LNCAP (cell line): Measurements from ENCODE around the gene ENOSF1.

Experiments used
- TF ChIP-seq, protein P1 (sequence below): fragments of 450-650 bp; IDR thresholded peaks from 2 replicates; pipeline ENCODE4 v1.5.1; 2017; ENCODE audit warnings: mild to moderate bottlenecking

The ENOSF1 gene

DNA sequence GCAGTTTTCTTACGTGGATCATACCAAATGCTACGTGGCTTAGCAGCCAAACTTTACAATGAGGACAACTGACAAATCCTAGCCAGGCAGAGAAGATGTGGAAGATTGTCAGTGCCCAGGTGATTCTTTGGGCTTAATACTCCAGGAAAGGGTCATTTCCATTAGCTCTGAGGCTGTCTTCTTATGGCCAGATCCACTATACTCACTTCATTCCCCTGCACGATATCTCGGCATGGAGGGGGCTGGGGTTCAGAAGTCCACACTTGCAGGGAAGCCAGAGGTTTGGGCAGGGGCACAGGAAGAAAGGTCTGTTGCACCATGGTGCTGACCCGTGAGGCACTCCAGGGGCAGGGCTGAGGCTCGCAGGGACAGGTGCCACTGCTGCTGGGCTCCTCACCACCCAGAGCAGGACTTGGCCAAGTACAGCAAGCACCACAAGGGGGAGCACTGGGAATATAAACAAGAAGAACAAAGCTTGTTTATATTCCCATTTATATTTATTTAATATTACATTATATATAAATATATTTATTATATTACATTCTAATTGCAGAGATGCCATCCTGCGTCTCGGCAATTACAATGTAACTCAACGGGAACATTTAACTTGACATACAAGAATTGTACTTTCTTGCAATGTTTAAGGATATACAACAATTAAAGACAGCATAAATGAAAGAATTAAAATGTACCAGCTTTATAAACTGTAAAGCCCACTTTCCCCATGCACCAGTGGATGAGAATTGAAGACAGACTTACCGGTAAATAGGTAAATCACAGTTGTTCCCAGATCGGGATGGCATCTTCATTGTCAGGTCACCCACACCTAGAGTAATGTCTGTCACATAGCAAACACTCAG is 88.4 kb downstream of the ENOSF1 start:
- TF ChIP-seq, protein P1, sequence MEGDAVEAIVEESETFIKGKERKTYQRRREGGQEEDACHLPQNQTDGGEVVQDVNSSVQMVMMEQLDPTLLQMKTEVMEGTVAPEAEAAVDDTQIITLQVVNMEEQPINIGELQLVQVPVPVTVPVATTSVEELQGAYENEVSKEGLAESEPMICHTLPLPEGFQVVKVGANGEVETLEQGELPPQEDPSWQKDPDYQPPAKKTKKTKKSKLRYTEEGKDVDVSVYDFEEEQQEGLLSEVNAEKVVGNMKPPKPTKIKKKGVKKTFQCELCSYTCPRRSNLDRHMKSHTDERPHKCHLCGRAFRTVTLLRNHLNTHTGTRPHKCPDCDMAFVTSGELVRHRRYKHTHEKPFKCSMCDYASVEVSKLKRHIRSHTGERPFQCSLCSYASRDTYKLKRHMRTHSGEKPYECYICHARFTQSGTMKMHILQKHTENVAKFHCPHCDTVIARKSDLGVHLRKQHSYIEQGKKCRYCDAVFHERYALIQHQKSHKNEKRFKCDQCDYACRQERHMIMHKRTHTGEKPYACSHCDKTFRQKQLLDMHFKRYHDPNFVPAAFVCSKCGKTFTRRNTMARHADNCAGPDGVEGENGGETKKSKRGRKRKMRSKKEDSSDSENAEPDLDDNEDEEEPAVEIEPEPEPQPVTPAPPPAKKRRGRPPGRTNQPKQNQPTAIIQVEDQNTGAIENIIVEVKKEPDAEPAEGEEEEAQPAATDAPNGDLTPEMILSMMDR, result peak; percentile 65

DNA sequence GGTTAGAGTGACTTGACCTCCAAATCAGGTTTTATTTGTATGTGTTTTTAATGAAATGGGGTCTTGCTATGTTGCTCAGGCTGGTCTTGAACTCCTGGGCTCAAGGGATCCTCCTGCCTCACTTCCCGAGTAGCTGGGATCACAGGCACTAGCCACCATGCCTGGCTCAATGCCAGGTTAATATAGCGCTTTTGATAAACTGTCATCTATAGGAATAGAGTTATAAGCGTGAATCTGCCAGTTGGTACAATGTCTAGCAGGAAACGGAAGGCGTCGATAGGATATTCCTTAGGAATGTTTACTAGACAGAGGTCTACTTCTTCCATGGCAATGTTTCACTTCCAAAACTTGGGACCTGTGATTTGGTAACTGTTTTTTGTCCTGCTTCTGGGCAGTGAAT is 90.1 kb downstream of the ENOSF1 start:
- TF ChIP-seq, protein P1, result no peak

DNA sequence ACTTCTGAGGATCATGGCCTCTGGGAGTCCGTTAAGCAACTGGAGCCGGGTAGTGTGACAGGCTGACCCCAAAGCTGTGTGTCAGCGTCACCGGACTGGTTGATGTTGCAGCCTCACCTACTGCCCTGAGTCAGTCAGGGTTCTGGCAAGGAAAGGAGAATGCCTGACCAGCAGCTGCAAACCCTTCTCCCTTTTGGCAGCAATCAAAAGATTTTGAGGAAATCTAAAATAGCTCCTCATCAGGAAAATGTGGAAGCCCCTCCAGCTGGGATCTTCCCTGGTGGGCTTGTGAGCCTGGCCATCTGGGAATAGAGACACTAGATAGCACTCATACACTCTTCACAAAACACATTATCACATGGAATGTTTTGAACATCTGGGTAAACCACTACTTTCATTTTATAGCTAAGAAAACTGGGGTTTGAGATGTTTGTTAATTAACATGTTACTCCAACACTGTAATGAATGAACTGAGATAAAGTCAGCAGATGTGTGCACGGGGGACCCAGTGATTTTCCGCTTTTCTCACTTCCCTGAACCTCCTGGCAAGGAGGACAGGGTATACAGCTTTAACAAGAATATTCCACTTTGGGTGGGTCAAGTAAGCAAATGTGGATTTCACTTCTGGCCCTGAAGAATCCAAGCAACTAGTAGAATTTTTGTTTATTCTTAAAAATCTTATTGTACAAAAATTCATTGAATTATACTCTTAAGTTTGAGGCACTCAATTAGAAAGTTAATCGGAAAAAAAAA is 91.0 kb downstream of the ENOSF1 start:
- TF ChIP-seq, protein P1, result no peak
